WTC11 (cell line): Measurements from ENCODE around the gene LPCAT3. TPM values are rescaled to one million over a fixed set of nuclear protein-coding genes. Genes with fewer than 3 reads are reported as not detected.

Experiments
- ATAC-seq: fragments of 200-7000 bp; cut with Tn5 transposase; 2 replicates; pipeline ENCODE4 v1.10.0; 2021; ENCODE audit warnings: mild to moderate bottlenecking, moderate library complexity
- CTCF ChIA-PET: fragments of 300-600 bp; sonication (Branson Sonifier 250); formaldehyde crosslinking; loops from one replicate; lab custom pipeline; 2021; ENCODE audit warnings: antibody characterized with exemption; lab: Charles Lee
- POLR2A ChIA-PET: fragments of 350-600 bp; sonication (Branson Sonifier 250); formaldehyde crosslinking; loops from one replicate; lab custom pipeline; 2021; ENCODE audit warnings: antibody characterized with exemption; lab: Charles Lee
- DNase-seq: peaks from one replicate; pipeline ENCODE4 v3.0.0; 2021; ENCODE audit warnings: low spot score
- H3K27ac Mint-ChIP-seq: 2 replicates; pipeline ENCODE4 v1.8.0; 2021; ENCODE audit warnings: mixed read lengths
- H3K27me3 Mint-ChIP-seq: 2 replicates; pipeline ENCODE4 v1.8.0; 2021; ENCODE audit warnings: low read depth, mild to moderate bottlenecking, moderate library complexity, mixed read lengths
- H3K36me3 Mint-ChIP-seq: 2 replicates; pipeline ENCODE4 v1.8.0; 2021; ENCODE audit warnings: mixed read lengths
- H3K4me1 Mint-ChIP-seq: 2 replicates; pipeline ENCODE4 v1.8.0; 2022; ENCODE audit warnings: mixed read lengths
- H3K4me3 Mint-ChIP-seq: 2 replicates; pipeline ENCODE4 v1.8.0; 2021; ENCODE audit warnings: mild to moderate bottlenecking, moderate library complexity, mixed read lengths
- H3K9me3 Mint-ChIP-seq: 2 replicates; pipeline ENCODE4 v1.8.0; 2021; ENCODE audit warnings: mixed read lengths
- ATF1 ChIP-seq: sonication (generic); formaldehyde crosslinking; IDR thresholded peaks from 2 replicates; pipeline ENCODE4 v1.8.1; 2023; ENCODE audit warnings: mild to moderate bottlenecking, moderate library complexity, missing genetic modification reagents
- ATF3 ChIP-seq: sonication (generic); formaldehyde crosslinking; conservative IDR thresholded peaks from 2 replicates; pipeline ENCODE4 v1.8.1; 2022; ENCODE audit warnings: mild to moderate bottlenecking, missing genetic modification reagents
- FOXP4 ChIP-seq: sonication (generic); formaldehyde crosslinking; IDR thresholded peaks from 2 replicates; pipeline ENCODE4 v1.8.0; 2022; ENCODE audit warnings: mild to moderate bottlenecking, missing genetic modification reagents
- GTF2I ChIP-seq: fragments of 250-450 bp; sonication (Bioruptor Pico); conservative IDR thresholded peaks from 2 replicates; pipeline ENCODE4 v1.4.0; 2021; ENCODE audit warnings: mild to moderate bottlenecking
- HMGA2 ChIP-seq: fragments of 250-450 bp; sonication (Bioruptor Pico); IDR thresholded peaks from 2 replicates; pipeline ENCODE4 v1.4.0; 2021; ENCODE audit warnings: mild to moderate bottlenecking, moderate library complexity
- MLX ChIP-seq: sonication (generic); formaldehyde crosslinking; IDR thresholded peaks from 2 replicates; pipeline ENCODE4 v1.8.1; 2023; ENCODE audit warnings: mild to moderate bottlenecking, missing genetic modification reagents, moderate library complexity
- NFE2L1 ChIP-seq: sonication (generic); formaldehyde crosslinking; IDR thresholded peaks from 2 replicates; pipeline ENCODE4 v1.8.1; 2023; ENCODE audit warnings: missing genetic modification reagents
- NR1H2 ChIP-seq: sonication (generic); formaldehyde crosslinking; IDR thresholded peaks from 2 replicates; pipeline ENCODE4 v1.9.0; 2021; ENCODE audit warnings: mild to moderate bottlenecking, moderate library complexity, missing genetic modification reagents
- PRDM15 ChIP-seq: sonication (generic); formaldehyde crosslinking; IDR thresholded peaks from 2 replicates; pipeline ENCODE4 v1.8.0; 2022; ENCODE audit warnings: missing genetic modification reagents
- RORB ChIP-seq: fragments of 250-450 bp; sonication (Bioruptor Pico); IDR thresholded peaks from 2 replicates; pipeline ENCODE4 v1.9.0; 2021; ENCODE audit warnings: mild to moderate bottlenecking
- SMAD3 ChIP-seq: sonication (generic); formaldehyde crosslinking; IDR thresholded peaks from 2 replicates; pipeline ENCODE4 v1.8.0; 2022; ENCODE audit warnings: missing genetic modification reagents, mild to moderate bottlenecking, borderline replicate concordance
- SMAD4 ChIP-seq: sonication (generic); formaldehyde crosslinking; IDR thresholded peaks from 2 replicates; pipeline ENCODE4 v1.8.0; 2022; ENCODE audit warnings: mild to moderate bottlenecking, missing genetic modification reagents
- SP1 ChIP-seq: sonication (generic); formaldehyde crosslinking; conservative IDR thresholded peaks from 2 replicates; pipeline ENCODE4 v1.8.1; 2022; ENCODE audit warnings: missing genetic modification reagents
- USF2 ChIP-seq: sonication (generic); formaldehyde crosslinking; IDR thresholded peaks from 2 replicates; pipeline ENCODE4 v1.8.1; 2023; ENCODE audit warnings: mild to moderate bottlenecking, missing genetic modification reagents, moderate library complexity
- ZMAT4 ChIP-seq: fragments of 250-450 bp; sonication (Bioruptor Pico); IDR thresholded peaks from 2 replicates; pipeline ENCODE4 v1.9.0; 2021; ENCODE audit warnings: mild to moderate bottlenecking
- ZNF121 ChIP-seq: sonication (generic); formaldehyde crosslinking; IDR thresholded peaks from 2 replicates; pipeline ENCODE4 v1.8.0; 2023; ENCODE audit warnings: missing genetic modification reagents
- ZNF416 ChIP-seq: fragments of 250-450 bp; sonication (Bioruptor Pico); IDR thresholded peaks from 2 replicates; pipeline ENCODE4 v1.9.0; 2021; ENCODE audit warnings: mild to moderate bottlenecking, inconsistent platforms
- total RNA-seq: library from RNA; stranded (reverse); gene quantifications from 3 replicates; pipeline ENCODE4 v1.2.3, GENCODE V29; 2021

LPCAT3 gene
- total RNA-seq, 1 experiment from 2014 or later: 40.0 TPM

- H3K36me3 Mint-ChIP-seq: peaks cover 55% of the 10 kb centered on the region
- peak; percentile 92 for TF ChIP-seq ZNF121 (CRISPR knock-in tag)
- no peak for TF ChIP-seq MLX (CRISPR knock-in tag)
- TF ChIP-seq, all 79 proteins: peak for 1
- no peak overlapping the region for H3K27ac Mint-ChIP-seq
- DNase-seq: no peak
- no peak overlapping the region for H3K4me3 Mint-ChIP-seq
- no peak for ATAC-seq
- CTCF ChIA-PET: interaction anchor here (1.2 kb wide), 1 partner anchor 16 kb away, joined by 4 read pairs; no protein-coding TSS in a partner anchor
- H3K9me3 Mint-ChIP-seq: no peaks in the 10 kb centered on the region
- no peaks in the 10 kb centered on the region for H3K27me3 Mint-ChIP-seq
- H3K4me1 Mint-ChIP-seq: peaks cover 12% of the 10 kb centered on the region
- POLR2A ChIA-PET: interaction anchor here (1.0 kb wide), 1 partner anchor 9 kb away, joined by 5 read pairs; no protein-coding TSS in a partner anchor
Measured at GRCh38 chr12:6980075-6980474, 38.2 kb downstream of the LPCAT3 start.

GRCh38 chr12:6979453-6979852 is 38.8 kb downstream of the LPCAT3 start:
- H3K9me3 Mint-ChIP-seq: no peaks in the 10 kb centered on the region
- ATAC-seq: no peak
- no peak for TF ChIP-seq NFE2L1
- TF ChIP-seq SMAD4 (CRISPR knock-in tag): no peak
- no peak for TF ChIP-seq ZNF416 (CRISPR knock-in tag)
- TF ChIP-seq ATF1 (CRISPR knock-in tag): no peak
- no peak for TF ChIP-seq FOXP4
- no peak for TF ChIP-seq GTF2I (CRISPR knock-in tag)
- no peak for TF ChIP-seq SP1 (CRISPR knock-in tag)
- no peak for TF ChIP-seq ZMAT4 (CRISPR knock-in tag)
- TF ChIP-seq USF2 (CRISPR knock-in tag): no peak
- no peak for TF ChIP-seq HMGA2
- TF ChIP-seq ATF3 (CRISPR knock-in tag): no peak
- TF ChIP-seq PRDM15 (CRISPR knock-in tag): no peak
- no peak for TF ChIP-seq SMAD3
- TF ChIP-seq ZNF121 (CRISPR knock-in tag): no peak
- TF ChIP-seq NR1H2: no peak
- no peak for TF ChIP-seq RORB (CRISPR knock-in tag)
- peaks cover 61% of the 10 kb centered on the region for H3K36me3 Mint-ChIP-seq
- no peak overlapping the region for H3K4me3 Mint-ChIP-seq
- peak overlapping the region; percentile 76; the same call in 1 of the 2 replicates for H3K27ac Mint-ChIP-seq
- no peak for DNase-seq
- H3K27me3 Mint-ChIP-seq: no peaks in the 10 kb centered on the region
- ChIA-PET CTCF (interaction anchor here (1.2 kb wide), 1 partner anchor 15 kb away, joined by 4 read pairs; no protein-coding TSS in a partner anchor), POLR2A (no interaction called here)
- H3K4me1 Mint-ChIP-seq: peaks cover 12% of the 10 kb centered on the region
